H1 (cell line): ENCODE data around the gene NR1H3. TPM values are rescaled to one million over a fixed set of nuclear protein-coding genes. Genes with fewer than 3 reads are reported as not detected.

Experiments
- CTCF ChIA-PET: fragments of 300-600 bp; sonication (Branson Sonifier 250); formaldehyde crosslinking; loops from one replicate; lab custom pipeline; 2021; ENCODE audit not compliant: partially characterized antibody; lab: Charles Lee
- POLR2A ChIA-PET: fragments of 300-600 bp; sonication (Branson Sonifier 250); formaldehyde crosslinking; loops from one replicate; lab custom pipeline; 2021; ENCODE audit warnings: inconsistent platforms; ENCODE audit not compliant: partially characterized antibody; lab: Charles Lee
- DNase-seq, 2 experiments: peaks; one replicate each; pipeline versions ENCODE4 v3.0.0 to v3.0.0-alpha.2; 2010 to 2022; ENCODE audit warnings: low spot score in 2 of 2, low read depth in 1 of 2, mixed read lengths in 1 of 2
- FAIRE-seq: peaks from 2 replicates; lab custom pipeline; 2011; peaks lifted over from hg19 to GRCh38; lab: Jason Lieb, UNC
- H2AFZ ChIP-seq: 2 replicates; pipeline ENCODE4 v1.8.1; 2012; ENCODE audit warnings: low read length, inconsistent platforms
- H2AK5ac ChIP-seq: 2 replicates; pipeline ENCODE4 v1.6.1; 2013; ENCODE audit warnings: low read depth, low read length
- H2BK120ac ChIP-seq: replicated peaks from 2 replicates; pipeline ENCODE3; 2013; ENCODE audit warnings: low read depth, low read length, inconsistent platforms
- H2BK12ac ChIP-seq: 2 replicates; pipeline ENCODE4 v1.6.1; 2013; ENCODE audit warnings: low read depth, low read length
- H2BK15ac ChIP-seq: 2 replicates; pipeline ENCODE4 v1.6.1; 2013; ENCODE audit warnings: low read length
- H2BK20ac ChIP-seq: 2 replicates; pipeline ENCODE4 v1.6.1; 2013; ENCODE audit warnings: low read length
- H2BK5ac ChIP-seq: 2 replicates; pipeline ENCODE4 v1.6.1; 2013; ENCODE audit warnings: low read depth, low read length
- H3K14ac ChIP-seq: 2 replicates; pipeline ENCODE4 v1.6.1; 2013; ENCODE audit warnings: inconsistent platforms; ENCODE audit not compliant: insufficient read length
- H3K18ac ChIP-seq: 2 replicates; pipeline ENCODE4 v1.6.1; 2013; ENCODE audit warnings: low read length; ENCODE audit errors: extremely low read depth
- H3K23ac ChIP-seq: 2 replicates; pipeline ENCODE4 v1.6.1; 2013; ENCODE audit warnings: inconsistent platforms; ENCODE audit not compliant: insufficient read length
- H3K23me2 ChIP-seq: 2 replicates; pipeline ENCODE4 v1.6.1; 2013; ENCODE audit warnings: low read depth, low read length
- H3K27ac ChIP-seq: 2 replicates; pipeline ENCODE4 v1.6.1; 2011; ENCODE audit warnings: low read depth, low read length, inconsistent platforms
- H3K27me3 ChIP-seq, 4 experiments: replicated peaks in 1 of 4; 1 replicate in 1 of 4; 2 replicates in 3 of 4; pipeline versions ENCODE4 v1.6.1 to v1.8.1; 2011 to 2013; ENCODE audit warnings: low read length in 3 of 4, mild to moderate bottlenecking in 3 of 4, inconsistent platforms in 2 of 4, mixed read lengths in 2 of 4, moderate library complexity in 1 of 4; ENCODE audit not compliant: control insufficient read depth in 3 of 4, insufficient read depth in 3 of 4; ENCODE audit errors: extremely low read depth in 1 of 4
- H3K36me3 ChIP-seq, 4 experiments: 2 replicates each; pipeline versions ENCODE4 v1.6.1 to v1.8.1; 2011 to 2013; ENCODE audit warnings: mild to moderate bottlenecking in 4 of 4, low read length in 3 of 4, moderate library complexity in 2 of 4, control low read depth in 1 of 4, inconsistent platforms in 1 of 4; ENCODE audit not compliant: insufficient read depth in 4 of 4, control insufficient read depth in 2 of 4
- H3K4ac ChIP-seq: replicated peaks from 2 replicates; pipeline ENCODE3; 2013; ENCODE audit warnings: low read length, low read depth, mixed read lengths, inconsistent platforms; ENCODE audit not compliant: insufficient read length
- H3K4me1 ChIP-seq, 4 experiments: replicated peaks in 1 of 4; 1 replicate in 1 of 4; 2 replicates in 3 of 4; pipeline versions ENCODE4 v1.6.1 to v1.8.1; 2011 to 2013; ENCODE audit warnings: low read length in 3 of 4, inconsistent platforms in 2 of 4, mixed read lengths in 1 of 4; ENCODE audit not compliant: insufficient read depth in 4 of 4, control insufficient read depth in 3 of 4
- H3K4me2 ChIP-seq, 2 experiments: 2 replicates each; pipeline versions ENCODE4 v1.6.1 to v1.8.1; 2011 to 2013; ENCODE audit warnings: low read depth in 2 of 2, low read length in 2 of 2, control low read depth in 1 of 2, inconsistent platforms in 1 of 2, mild to moderate bottlenecking in 1 of 2; ENCODE audit not compliant: insufficient read depth in 1 of 2
- H3K4me3 ChIP-seq, 4 experiments: fragments of 200-600, 300-600 bp in 1 of 4; sonication (generic), shearing (Covaris generic), sonication (Bioruptor Twin) in 1 of 4; 2 replicates each; pipeline versions ENCODE4 v1.5.1 to v1.8.1; 2011 to 2016; ENCODE audit warnings: low read length in 4 of 4, low read depth in 3 of 4, control low read depth in 2 of 4, inconsistent platforms in 2 of 4, mild to moderate bottlenecking in 2 of 4, mixed read lengths in 1 of 4, moderate library complexity in 1 of 4; ENCODE audit not compliant: insufficient read depth in 2 of 4; ENCODE audit errors: extremely low read depth in 1 of 4
- H3K56ac ChIP-seq: replicated peaks from 2 replicates; pipeline ENCODE3; 2013; ENCODE audit warnings: low read depth, mild to moderate bottlenecking, mixed read lengths, low read length, inconsistent platforms; ENCODE audit not compliant: insufficient read length
- H3K79me1 ChIP-seq: 2 replicates; pipeline ENCODE4 v1.6.1; 2013; ENCODE audit warnings: low read depth, low read length, control low read depth
- H3K79me2 ChIP-seq, 2 experiments: 2 replicates each; pipeline versions ENCODE4 v1.6.1 to v1.8.1; 2012 to 2013; ENCODE audit warnings: low read length in 2 of 2, mild to moderate bottlenecking in 2 of 2, inconsistent platforms in 1 of 2; ENCODE audit not compliant: insufficient read depth in 2 of 2, control insufficient read depth in 1 of 2
- H3K9ac ChIP-seq, 4 experiments: replicated peaks in 1 of 4; 1 replicate in 1 of 4; 2 replicates in 3 of 4; pipeline versions ENCODE4 v1.6.1 to v1.8.1; 2011 to 2013; ENCODE audit warnings: low read depth in 3 of 4, low read length in 3 of 4, control low read depth in 2 of 4, mild to moderate bottlenecking in 2 of 4, moderate library complexity in 2 of 4, inconsistent platforms in 1 of 4; ENCODE audit errors: extremely low read depth in 1 of 4
- H3K9me3 ChIP-seq, 2 experiments: 2 replicates each; pipeline versions ENCODE4 v1.6.1 to v1.8.1; 2012 to 2013; ENCODE audit warnings: mild to moderate bottlenecking in 2 of 2, moderate library complexity in 2 of 2, control low read depth in 1 of 2, inconsistent platforms in 1 of 2, low read depth in 1 of 2, low read length in 1 of 2, mixed read lengths in 1 of 2; ENCODE audit not compliant: insufficient read depth in 2 of 2
- H4K20me1 ChIP-seq, 2 experiments: replicated peaks in 1 of 2; 2 replicates each; pipeline versions ENCODE3 to v1.8.1; 2011 to 2013; ENCODE audit warnings: inconsistent platforms in 2 of 2, low read length in 2 of 2, mild to moderate bottlenecking in 1 of 2; ENCODE audit not compliant: insufficient read depth in 2 of 2, control insufficient read depth in 1 of 2
- H4K5ac ChIP-seq: 2 replicates; pipeline ENCODE4 v1.6.1; 2013; ENCODE audit warnings: low read length, low read depth, mixed read lengths, inconsistent platforms; ENCODE audit not compliant: insufficient read length
- H4K8ac ChIP-seq: 2 replicates; pipeline ENCODE4 v1.8.0; 2013; ENCODE audit warnings: mild to moderate bottlenecking, moderate library complexity, low read length, inconsistent platforms; ENCODE audit not compliant: insufficient read depth; ENCODE audit errors: extremely low read depth
- H4K91ac ChIP-seq: replicated peaks from 2 replicates; pipeline ENCODE3; 2013; ENCODE audit warnings: low read length, mixed read lengths, inconsistent platforms; ENCODE audit not compliant: insufficient read length
- EP300 ChIP-seq, 2 experiments: IDR thresholded peaks; 1 replicate in 1 of 2; 2 replicates in 1 of 2; pipeline ENCODE4 v1.6.1; 2011 to 2012; ENCODE audit warnings: low read depth in 2 of 2, low read length in 2 of 2, mild to moderate bottlenecking in 2 of 2, borderline replicate concordance in 1 of 2, inconsistent platforms in 1 of 2, moderate library complexity in 1 of 2
- TCF12 ChIP-seq: IDR thresholded peaks from 2 replicates; pipeline ENCODE4 v1.6.1; 2011; ENCODE audit warnings: low read depth, mild to moderate bottlenecking, low read length
- WGBS, 2 experiments: shearing (Covaris generic) in 1 of 2; methylation state at CpG; one replicate each; pipeline versions ENCODE4 v1.1.6 to v1.1.7; 2013 to 2015; ENCODE audit warnings: low lambda C conversion rate in 2 of 2, mixed read lengths in 2 of 2, inconsistent platforms in 1 of 2, low coverage in 1 of 2, missing lambda C conversion rate in 1 of 2; ENCODE audit not compliant: insufficient replicate concordance in 2 of 2, insufficient coverage in 1 of 2, insufficient read length in 1 of 2; ENCODE audit errors: extremely low coverage in 1 of 2, missing lambda C conversion rate in 1 of 2; 5-methylcytosine and 5-hydroxymethylcytosine counted together
- polyA plus RNA-seq, 7 experiments: library from polyadenylated mRNA; depleted of rRNA in 3 of 7; stranded (reverse) in 5 of 7; unstranded in 2 of 7; fragments of >200 nt in 5 of 7; fragments of 200-250 nt in 2 of 7; gene quantifications; 1 replicate in 5 of 7; 2 replicates in 1 of 7; 4 replicates in 1 of 7; pipeline versions ENCODE4 v1.2.1 to v1.2.3, GENCODE V29; 2011 to 2013; ENCODE audit warnings: missing spikeins in 2 of 7, mixed read lengths in 2 of 7
- total RNA-seq: library from RNA; stranded (reverse); fragmentation: NEBNext Ultra II Directional; extraction: Animal tissue kit (Norgen Biotek cat#: 25700); gene quantifications from 2 replicates; pipeline ENCODE4 v1.2.1, GENCODE V29; 2021

NR1H3 gene
- total and polyA plus RNA-seq, 2 of the 8 experiments (the other 6 are each of a cell fraction or from before 2014, with no cell fraction given): 19.9 to 42.1 TPM

GRCh38 chr11:47299078-47299477 is 41.3 kb downstream of the NR1H3 start:
- Histone ChIP-seq H2BK15ac (no peak overlapping the region), H3K4ac (no peak overlapping the region), H2BK5ac (no peak overlapping the region), H3K18ac (no peak overlapping the region), H3K14ac (no peak overlapping the region), H3K27me3 (no peaks in the 10 kb centered on the region), H3K79me2 (no peaks in the 10 kb centered on the region), H3K4me3 (no peak overlapping the region), H4K91ac (no peak overlapping the region), H3K56ac (no peak overlapping the region), H3K79me1 (no peaks in the 10 kb centered on the region), H3K23me2 (no peaks in the 10 kb centered on the region), H4K8ac (no peak overlapping the region), H4K20me1 (peaks cover 0 to 1% of the 10 kb centered on the region in 2 experiments), H3K36me3 (peaks cover 5 to 26% (median 12%) of the 10 kb centered on the region in 4 experiments; a peak in 6 of 8 replicates), H3K23ac (no peak overlapping the region), H3K9me3 (no peaks in the 10 kb centered on the region), H3K4me1 (no peaks in the 10 kb centered on the region), H2BK20ac (no peak overlapping the region), H3K4me2 (no peak overlapping the region), H3K27ac (no peak overlapping the region), H2BK12ac (no peak overlapping the region), H4K5ac (no peak overlapping the region), H2AFZ (no peak overlapping the region), H2BK120ac (no peak overlapping the region), H3K9ac (no peak overlapping the region), H2AK5ac (no peak overlapping the region)
- FAIRE-seq (no peak), DNase-seq (no peak)
- WGBS, 2 experiments: 93% methylated on average over 3 of the region's 3 CpGs; no CpG with 5 or more reads in 1 of the 2 experiments
- ChIA-PET CTCF (interaction anchor here (1.1 kb wide), 1 partner anchor 112 kb away, joined by 3 read pairs; no protein-coding TSS in a partner anchor), POLR2A (interaction anchor here (1.4 kb wide), 1 partner anchor 51 kb away, joined by 3 read pairs; the partner anchor contains the start of gene ACP2)
- TF ChIP-seq EP300 (IDR thresholded peaks at IDR 0.05; ENCODE audit: borderline replicate concordance in 1 of 2, low read depth in 2 of 2, low read length in 2 of 2): no peak
- TF ChIP-seq TCF12: no peak
